HG03342 (cell line): ENCODE data around the gene ACTR3C.
"Not testable (repeated sequence)": the region's sequence is repeated elsewhere in the genome, so short reads cannot be mapped to it uniquely, and the experiment has no call there.

Experiments
- ATAC-seq: cut with Tn5 transposase; IDR thresholded peaks from one replicate; pipeline ENCODE4 v1.9.1; 2021; ENCODE audit warnings: mild to moderate bottlenecking, moderate library complexity; ENCODE audit not compliant: unreplicated experiment

The ACTR3C gene

GRCh38 chr7:150314639-150315239, 8.6 kb downstream of the ACTR3C start:
- ATAC-seq: no peak

GRCh38 chr7:150313870-150314269, 9.5 kb downstream of the ACTR3C start:
- no peak for ATAC-seq

GRCh38 chr7:150313367-150313809, 10.0 kb downstream of the ACTR3C start:
- ATAC-seq: no peak

- ATAC-seq: not testable (repeated sequence)
Measured at GRCh38 chr7:150312649-150313366, 10.5 kb downstream of the ACTR3C start.

GRCh38 chr7:150311711-150312110, 11.6 kb downstream of the ACTR3C start:
- no peak for ATAC-seq

- no peak for ATAC-seq
Measured at GRCh38 chr7:150311146-150311545, 12.2 kb downstream of the ACTR3C start.

GRCh38 chr7:150308575-150308974, 14.8 kb downstream of the ACTR3C start:
- ATAC-seq: no peak

GRCh38 chr7:150307904-150308303, 15.4 kb downstream of the ACTR3C start:
- ATAC-seq: no peak

- ATAC-seq: no peak
Measured at GRCh38 chr7:150307129-150307528, 16.2 kb downstream of the ACTR3C start.

- ATAC-seq: not testable (repeated sequence)
Measured at GRCh38 chr7:150306377-150306776, 17.0 kb downstream of the ACTR3C start.

GRCh38 chr7:150305903-150306284, 17.5 kb downstream of the ACTR3C start:
- ATAC-seq: not testable (repeated sequence)

GRCh38 chr7:150305259-150305902, 18.0 kb downstream of the ACTR3C start:
- not testable (repeated sequence) for ATAC-seq

GRCh38 chr7:150304499-150305258, 18.7 kb downstream of the ACTR3C start:
- ATAC-seq: not testable (repeated sequence)

- not testable (repeated sequence) for ATAC-seq
Measured at GRCh38 chr7:150302908-150303310, 20.4 kb downstream of the ACTR3C start.

GRCh38 chr7:150297978-150298377, 25.4 kb downstream of the ACTR3C start:
- ATAC-seq: not testable (repeated sequence)

GRCh38 chr7:150296802-150297201, 26.5 kb downstream of the ACTR3C start:
- ATAC-seq: not testable (repeated sequence)

- not testable (repeated sequence) for ATAC-seq
Measured at GRCh38 chr7:150295614-150296013, 27.7 kb downstream of the ACTR3C start.

GRCh38 chr7:150295027-150295426, 28.3 kb downstream of the ACTR3C start:
- ATAC-seq: not testable (repeated sequence)

GRCh38 chr7:150290317-150290716, 33.0 kb downstream of the ACTR3C start:
- ATAC-seq: not testable (repeated sequence)

- not testable (repeated sequence) for ATAC-seq
Measured at GRCh38 chr7:150288816-150289215, 34.5 kb downstream of the ACTR3C start.

- ATAC-seq: not testable (repeated sequence)
Measured at GRCh38 chr7:150287815-150288214, 35.5 kb downstream of the ACTR3C start.
